IMR-90 (cell line): ENCODE data around the gene ARHGAP31. TPM values are rescaled to one million over a fixed set of nuclear protein-coding genes. Genes with fewer than 3 reads are reported as not detected.

Experiments
- ATAC-seq: fragments of 200-7000 bp; cut with Tn5 transposase; 2 replicates; pipeline ENCODE4 v1.9.1; 2020; ENCODE audit warnings: low read depth, mild to moderate bottlenecking, moderate library complexity
- BruUV-seq: library from RNA; stranded (reverse); fragments of 400-500 nt; replicated peaks from 2 replicates; lab custom pipeline; 2021; lab: Mats Ljungman, UMichigan
- CTCF ChIA-PET: fragments of 300-600 bp; formaldehyde crosslinking; extraction: SDS; loops from one replicate; lab custom pipeline; 2021; ENCODE audit warnings: antibody characterized with exemption; lab: Yijun Ruan, JAX
- POLR2A ChIA-PET: fragments of 300-600 bp; sonication (Branson Sonifier 250); formaldehyde crosslinking; loops from one replicate; lab custom pipeline; 2022; ENCODE audit warnings: antibody characterized with exemption; ENCODE audit not compliant: unreplicated experiment; lab: Charles Lee
- DNase-seq: peaks from one replicate; pipeline ENCODE4 v3.0.0; 2013
- H2AFZ ChIP-seq: replicated peaks from 2 replicates; pipeline ENCODE3; 2013; ENCODE audit warnings: low read length, mild to moderate bottlenecking; ENCODE audit not compliant: poor library complexity
- H2AK5ac ChIP-seq: 2 replicates; pipeline ENCODE4 v1.6.1; 2013; ENCODE audit warnings: low read depth, low read length, inconsistent platforms
- H2AK9ac ChIP-seq: replicated peaks from 2 replicates; pipeline ENCODE3; 2013; ENCODE audit warnings: mild to moderate bottlenecking, low read depth, low read length, moderate library complexity; ENCODE audit not compliant: poor library complexity
- H2BK120ac ChIP-seq: 2 replicates; pipeline ENCODE4 v1.6.1; 2013; ENCODE audit warnings: low read depth, low read length, inconsistent platforms
- H2BK15ac ChIP-seq: 3 replicates; pipeline ENCODE4 v1.6.1; 2013; ENCODE audit warnings: low read depth, low read length, inconsistent platforms
- H2BK20ac ChIP-seq: 2 replicates; pipeline ENCODE4 v1.6.1; 2013; ENCODE audit warnings: low read depth, mild to moderate bottlenecking, inconsistent platforms, low read length, moderate library complexity
- H2BK5ac ChIP-seq: 2 replicates; pipeline ENCODE4 v1.6.1; 2013; ENCODE audit warnings: mild to moderate bottlenecking, low read depth, low read length, inconsistent platforms; ENCODE audit not compliant: poor library complexity, severe bottlenecking
- H3K14ac ChIP-seq: replicated peaks from 2 replicates; pipeline ENCODE4 v1.6.1; 2013; ENCODE audit warnings: low read depth, low read length, inconsistent platforms
- H3K18ac ChIP-seq: 2 replicates; pipeline ENCODE4 v1.6.1; 2013; ENCODE audit warnings: low read depth, low read length, control low read depth
- H3K23ac ChIP-seq: 2 replicates; pipeline ENCODE4 v1.6.1; 2013; ENCODE audit warnings: low read depth, low read length, inconsistent platforms
- H3K27ac ChIP-seq: 2 replicates; pipeline ENCODE4 v1.5.1; 2013; ENCODE audit warnings: mild to moderate bottlenecking, control low read depth, low read length; ENCODE audit not compliant: insufficient read depth
- H3K27me3 ChIP-seq: 2 replicates; pipeline ENCODE4 v1.6.1; 2013; ENCODE audit warnings: low read length; ENCODE audit not compliant: control insufficient read depth, insufficient read depth
- H3K36me3 ChIP-seq: 2 replicates; pipeline ENCODE4 v1.6.1; 2013; ENCODE audit warnings: low read length, mixed read lengths; ENCODE audit not compliant: control insufficient read depth, insufficient read depth
- H3K4ac ChIP-seq: 2 replicates; pipeline ENCODE4 v1.6.1; 2013; ENCODE audit warnings: low read depth, low read length, inconsistent platforms
- H3K4me1 ChIP-seq: 2 replicates; pipeline ENCODE4 v1.6.1; 2013; ENCODE audit warnings: low read length, mixed read lengths; ENCODE audit not compliant: control insufficient read depth, insufficient read depth
- H3K4me2 ChIP-seq: 2 replicates; pipeline ENCODE4 v1.6.1; 2013; ENCODE audit warnings: low read depth, mild to moderate bottlenecking, control low read depth, low read length, moderate library complexity
- H3K4me3 ChIP-seq: 2 replicates; pipeline ENCODE4 v1.5.1; 2013; ENCODE audit warnings: low read depth, mild to moderate bottlenecking, control low read depth, low read length, moderate library complexity; ENCODE audit not compliant: insufficient read depth
- H3K56ac ChIP-seq: 2 replicates; pipeline ENCODE4 v1.6.1; 2013; ENCODE audit warnings: low read length, inconsistent platforms; ENCODE audit not compliant: insufficient read depth; ENCODE audit errors: extremely low read depth
- H3K79me1 ChIP-seq, 2 experiments: 2 replicates each; pipeline ENCODE4 v1.6.1; 2013; ENCODE audit warnings: low read length in 2 of 2, inconsistent platforms in 1 of 2, low read depth in 1 of 2
- H3K9ac ChIP-seq: 2 replicates; pipeline ENCODE4 v1.6.1; 2013; ENCODE audit warnings: low read depth, low read length, control low read depth
- H3K9me1 ChIP-seq: 2 replicates; pipeline ENCODE4 v1.6.1; 2013; ENCODE audit warnings: low read length, inconsistent platforms; ENCODE audit not compliant: insufficient read depth
- H3K9me3 ChIP-seq: 2 replicates; pipeline ENCODE4 v1.6.1; 2013; ENCODE audit warnings: low read length; ENCODE audit not compliant: control insufficient read depth, insufficient read depth
- H4K20me1 ChIP-seq: 2 replicates; pipeline ENCODE4 v1.6.1; 2013; ENCODE audit warnings: low read length, inconsistent platforms; ENCODE audit not compliant: insufficient read depth
- H4K5ac ChIP-seq: 2 replicates; pipeline ENCODE4 v1.6.1; 2013; ENCODE audit warnings: mild to moderate bottlenecking, low read depth, low read length, control low read depth
- H4K8ac ChIP-seq, 2 experiments: 2 replicates each; pipeline ENCODE4 v1.6.1; 2013; ENCODE audit warnings: low read depth in 2 of 2, low read length in 2 of 2, control low read depth in 1 of 2, inconsistent platforms in 1 of 2
- H4K91ac ChIP-seq: 2 replicates; pipeline ENCODE4 v1.6.1; 2013; ENCODE audit warnings: low read depth, low read length, inconsistent platforms; ENCODE audit not compliant: insufficient read depth
- BHLHE40 ChIP-seq: fragments of 150-350 bp; IDR thresholded peaks from 2 replicates; pipeline ENCODE4 v1.6.1; 2016; ENCODE audit warnings: mild to moderate bottlenecking, low read depth, low read length
- CEBPB ChIP-seq: IDR thresholded peaks from 2 replicates; pipeline ENCODE4 v1.6.1; 2012; ENCODE audit warnings: low read depth, low read length, improper control_type of control experiment
- CHD1 ChIP-seq: IDR thresholded peaks from 2 replicates; pipeline ENCODE4 v1.6.1; 2012; ENCODE audit warnings: low read depth, low read length, improper control_type of control experiment
- FOS ChIP-seq: fragments of 150-350 bp; IDR thresholded peaks from 2 replicates; pipeline ENCODE4 v1.6.1; 2016; ENCODE audit warnings: low read depth, low read length
- MAFK ChIP-seq: IDR thresholded peaks from 2 replicates; pipeline ENCODE4 v1.6.1; 2012; ENCODE audit warnings: low read depth, low read length, improper control_type of control experiment
- MAZ ChIP-seq: IDR thresholded peaks from 2 replicates; pipeline ENCODE4 v1.6.1; 2012; ENCODE audit warnings: low read depth, mild to moderate bottlenecking, low read length, improper control_type of control experiment, moderate library complexity, borderline replicate concordance
- MXI1 ChIP-seq: IDR thresholded peaks from 2 replicates; pipeline ENCODE4 v1.6.1; 2012; ENCODE audit warnings: low read depth, mild to moderate bottlenecking, low read length, moderate library complexity, borderline replicate concordance
- NFE2L2 ChIP-seq: fragments of 150-350 bp; IDR thresholded peaks from 2 replicates; pipeline ENCODE4 v1.6.1; 2016; ENCODE audit warnings: low read depth, mild to moderate bottlenecking, low read length
- POLR2A ChIP-seq: IDR thresholded peaks from 2 replicates; pipeline ENCODE4 v1.6.1; 2012; ENCODE audit warnings: mild to moderate bottlenecking, low read depth, low read length
- RAD21 ChIP-seq: IDR thresholded peaks from 2 replicates; pipeline ENCODE4 v1.6.1; 2012; ENCODE audit warnings: low read length, improper control_type of control experiment
- RCOR1 ChIP-seq: IDR thresholded peaks from 2 replicates; pipeline ENCODE4 v1.6.1; 2012; ENCODE audit warnings: mild to moderate bottlenecking, low read length, improper control_type of control experiment; ENCODE audit not compliant: insufficient replicate concordance
- RFX5 ChIP-seq: IDR thresholded peaks from 2 replicates; pipeline ENCODE4 v1.8.0; 2012; ENCODE audit warnings: low read depth, mild to moderate bottlenecking, low read length, moderate library complexity
- SMC3 ChIP-seq: fragments of 150-350 bp; IDR thresholded peaks from 2 replicates; pipeline ENCODE4 v1.6.1; 2016; ENCODE audit warnings: low read depth, mild to moderate bottlenecking, antibody characterized with exemption, low read length, moderate library complexity
- WGBS, 2 experiments: methylation state at CpG; one replicate each; pipeline versions ENCODE4 v1.1.5 to v1.1.7; 2013; ENCODE audit warnings: missing lambda C conversion rate in 2 of 2; ENCODE audit not compliant: insufficient read length in 1 of 2; ENCODE audit errors: extremely low coverage in 2 of 2; 5-methylcytosine and 5-hydroxymethylcytosine counted together
- dilution Hi-C: fragments of 300-500 bp; cut with HindIII; formaldehyde crosslinking; loops from one replicate; pipeline ENCODE4 v1.14.3; 2018; ENCODE audit warnings: low sequenced_read_pairs; ENCODE audit not compliant: unreplicated experiment
- in situ Hi-C: fragments of 300-500 bp; cut with MboI; formaldehyde crosslinking; loops from 3 replicates; pipeline ENCODE4 v1.14.3; 2019; ENCODE audit warnings: low sequenced_read_pairs, inconsistent platforms, mixed read lengths
- intact Hi-C: fragments of 100-400 bp; cut with micrococcal nuclease; formaldehyde crosslinking; loops from 2 replicates; pipeline ENCODE4 v1.10.0; 2022
- polyA plus RNA-seq, 3 experiments: library from polyadenylated mRNA; depleted of rRNA; stranded (reverse); fragments of >200 nt; gene quantifications; 2 replicates each; pipeline ENCODE4 v1.2.3, GENCODE V29; 2012; ENCODE audit warnings: low replicate concordance in 1 of 3
- total RNA-seq: library from RNA; depleted of rRNA; stranded (reverse); fragments of >200 nt; gene quantifications from 2 replicates; pipeline ENCODE4 v1.2.3, GENCODE V29; 2012
- TF ChIP-seq, protein P1 (sequence below): fragments of 150-350 bp; IDR thresholded peaks from 2 replicates; pipeline ENCODE4 v1.6.1; 2017; ENCODE audit warnings: mild to moderate bottlenecking, antibody characterized with exemption, low read length, low read depth
- TF ChIP-seq, protein P2 (sequence below): fragments of 150-350 bp; IDR thresholded peaks from 2 replicates; pipeline ENCODE4 v1.6.1; 2016; ENCODE audit warnings: low read depth, mild to moderate bottlenecking, low read length, moderate library complexity, borderline replicate concordance
- TF ChIP-seq, protein P3 (sequence below): conservative IDR thresholded peaks from 2 replicates; pipeline ENCODE4 v1.5.1; 2012; ENCODE audit warnings: mild to moderate bottlenecking, low read depth, low read length, improper control_type of control experiment

Gene ARHGAP31
- total and polyA plus RNA-seq, 2 of the 4 experiments (the other 2 are of a cell fraction), result 6.6 to 7.7 TPM

DNA sequence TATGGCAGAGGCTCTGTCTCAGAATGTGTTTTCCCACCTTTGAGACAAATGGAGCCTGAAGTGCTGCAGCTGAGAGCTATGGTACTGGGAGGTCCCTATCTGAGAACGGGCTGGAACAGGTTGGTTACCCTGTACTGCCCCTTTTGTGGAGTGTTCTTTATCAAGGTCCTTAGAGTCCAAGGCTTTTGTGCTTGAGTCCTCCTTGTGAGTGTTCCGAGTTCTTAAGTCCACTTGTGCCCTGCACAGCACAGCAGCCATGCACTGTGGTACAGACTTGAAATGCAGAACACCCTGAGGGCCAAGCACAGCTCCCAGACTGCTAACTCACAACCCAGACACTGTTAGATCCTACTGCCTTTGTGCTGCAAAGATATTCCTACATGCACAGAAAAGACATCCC lies 67.8 kb downstream of the ARHGAP31 start:
- Histone ChIP-seq H3K36me3 (peaks cover 2% of the 10 kb centered on the region; the same call in 1 of the 2 replicates), H2BK120ac (no peak overlapping the region), H2AK5ac (no peak overlapping the region), H2BK20ac (no peak overlapping the region), H3K56ac (no peak overlapping the region), H3K27me3 (no peaks in the 10 kb centered on the region), H3K18ac (no peak overlapping the region), H4K5ac (no peak overlapping the region), H3K27ac (no peak overlapping the region), H4K20me1 (no peaks in the 10 kb centered on the region), H4K91ac (no peak overlapping the region), H3K4me1 (peaks cover 5% of the 10 kb centered on the region), H3K4me2 (no peak overlapping the region), H3K79me1 (peaks cover 6 to 24% of the 10 kb centered on the region in 2 experiments), H2AK9ac (no peak overlapping the region), H4K8ac (no peak overlapping the region), H3K23ac (no peak overlapping the region), H3K9me1 (peaks cover 5% of the 10 kb centered on the region; the same call in 1 of the 2 replicates), H2AFZ (no peak overlapping the region), H3K9ac (no peak overlapping the region), H3K4me3 (no peak overlapping the region), H2BK15ac (no peak overlapping the region), H3K14ac (no peak overlapping the region), H3K9me3 (no peaks in the 10 kb centered on the region), H2BK5ac (no peak overlapping the region), H3K4ac (no peak overlapping the region)
- ChIA-PET POLR2A (no interaction called here), CTCF (no interaction called here)
- in situ Hi-C loops (no loop called here), intact Hi-C loops (no loop called here), dilution Hi-C loops (no loop called here)
- DNase-seq (no peak), ATAC-seq (no peak)
- TF ChIP-seq BHLHE40 (no peak), FOS (no peak), NFE2L2 (no peak), SMC3 (no peak), MAZ (no peak), RAD21 (no peak), CEBPB (no peak), POLR2A (no peak), CHD1 (no peak), RCOR1 (no peak), MAFK (no peak), MXI1 (no peak), RFX5 (no peak)
- TF ChIP-seq, protein P1, sequence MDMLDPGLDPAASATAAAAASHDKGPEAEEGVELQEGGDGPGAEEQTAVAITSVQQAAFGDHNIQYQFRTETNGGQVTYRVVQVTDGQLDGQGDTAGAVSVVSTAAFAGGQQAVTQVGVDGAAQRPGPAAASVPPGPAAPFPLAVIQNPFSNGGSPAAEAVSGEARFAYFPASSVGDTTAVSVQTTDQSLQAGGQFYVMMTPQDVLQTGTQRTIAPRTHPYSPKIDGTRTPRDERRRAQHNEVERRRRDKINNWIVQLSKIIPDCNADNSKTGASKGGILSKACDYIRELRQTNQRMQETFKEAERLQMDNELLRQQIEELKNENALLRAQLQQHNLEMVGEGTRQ, result no peak
- TF ChIP-seq, protein P2, sequence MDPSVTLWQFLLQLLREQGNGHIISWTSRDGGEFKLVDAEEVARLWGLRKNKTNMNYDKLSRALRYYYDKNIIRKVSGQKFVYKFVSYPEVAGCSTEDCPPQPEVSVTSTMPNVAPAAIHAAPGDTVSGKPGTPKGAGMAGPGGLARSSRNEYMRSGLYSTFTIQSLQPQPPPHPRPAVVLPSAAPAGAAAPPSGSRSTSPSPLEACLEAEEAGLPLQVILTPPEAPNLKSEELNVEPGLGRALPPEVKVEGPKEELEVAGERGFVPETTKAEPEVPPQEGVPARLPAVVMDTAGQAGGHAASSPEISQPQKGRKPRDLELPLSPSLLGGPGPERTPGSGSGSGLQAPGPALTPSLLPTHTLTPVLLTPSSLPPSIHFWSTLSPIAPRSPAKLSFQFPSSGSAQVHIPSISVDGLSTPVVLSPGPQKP, result no peak
- TF ChIP-seq, protein P3, sequence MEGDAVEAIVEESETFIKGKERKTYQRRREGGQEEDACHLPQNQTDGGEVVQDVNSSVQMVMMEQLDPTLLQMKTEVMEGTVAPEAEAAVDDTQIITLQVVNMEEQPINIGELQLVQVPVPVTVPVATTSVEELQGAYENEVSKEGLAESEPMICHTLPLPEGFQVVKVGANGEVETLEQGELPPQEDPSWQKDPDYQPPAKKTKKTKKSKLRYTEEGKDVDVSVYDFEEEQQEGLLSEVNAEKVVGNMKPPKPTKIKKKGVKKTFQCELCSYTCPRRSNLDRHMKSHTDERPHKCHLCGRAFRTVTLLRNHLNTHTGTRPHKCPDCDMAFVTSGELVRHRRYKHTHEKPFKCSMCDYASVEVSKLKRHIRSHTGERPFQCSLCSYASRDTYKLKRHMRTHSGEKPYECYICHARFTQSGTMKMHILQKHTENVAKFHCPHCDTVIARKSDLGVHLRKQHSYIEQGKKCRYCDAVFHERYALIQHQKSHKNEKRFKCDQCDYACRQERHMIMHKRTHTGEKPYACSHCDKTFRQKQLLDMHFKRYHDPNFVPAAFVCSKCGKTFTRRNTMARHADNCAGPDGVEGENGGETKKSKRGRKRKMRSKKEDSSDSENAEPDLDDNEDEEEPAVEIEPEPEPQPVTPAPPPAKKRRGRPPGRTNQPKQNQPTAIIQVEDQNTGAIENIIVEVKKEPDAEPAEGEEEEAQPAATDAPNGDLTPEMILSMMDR, result no peak
- no TSS peak for BruUV-seq
- no CpG with 5 or more reads among the region's 2 CpGs for WGBS, 2 experiments
